HCT116 (cell line): ENCODE data around the gene BBS9. TPM values are rescaled to one million over a fixed set of nuclear protein-coding genes. Genes with fewer than 3 reads are reported as not detected.

Experiments
- ATAC-seq: fragments of 200-7000 bp; cut with Tn5 transposase; 2 replicates; pipeline ENCODE4 v1.9.1; 2020; ENCODE audit warnings: mild to moderate bottlenecking, moderate library complexity
- BruUV-seq: library from RNA; stranded (reverse); fragments of 400-500 nt; replicated peaks from 2 replicates; lab custom pipeline; 2021; lab: Mats Ljungman, UMichigan
- CTCF ChIA-PET: fragments of 300-600 bp; sonication (Branson Sonifier 250); formaldehyde crosslinking; loops from one replicate; lab custom pipeline; 2021; ENCODE audit warnings: antibody characterized with exemption; lab: Charles Lee
- POLR2A ChIA-PET: fragments of 300-600, 350-600 bp; sonication (Branson Sonifier 250); formaldehyde crosslinking; loops from one replicate; lab custom pipeline; 2021; ENCODE audit warnings: antibody characterized with exemption; lab: Charles Lee
- RAD21 ChIA-PET, 2 experiments: fragments of 300-600 bp; sonication (Branson Sonifier 250); formaldehyde crosslinking; loops; one replicate each; lab custom pipeline; 2023; ENCODE audit warnings: low total read pairs in 2 of 2; ENCODE audit not compliant: uncharacterized antibody in 2 of 2, unreplicated experiment in 2 of 2, low non-redundant PET in 1 of 2; lab: Charles Lee
- DNase-seq: peaks from one replicate; pipeline ENCODE4 v3.0.0-alpha.2; 2010; ENCODE audit warnings: low read depth, low spot score
- H2AFZ ChIP-seq: fragments of 200-600 bp; shearing (Covaris generic), sonication (generic); 2 replicates; pipeline ENCODE4 v1.6.1; 2017; ENCODE audit warnings: low read depth, mixed run types, mixed read lengths, antibody characterized with exemption, low read length; ENCODE audit not compliant: poor library complexity, severe bottlenecking
- H3K27ac ChIP-seq: 2 replicates; pipeline ENCODE4 v1.5.1; 2012; ENCODE audit warnings: low read depth, low read length
- H3K27me3 ChIP-seq: fragments of 200-600 bp; sonication (generic); 2 replicates; pipeline ENCODE4 v1.6.1; 2016; ENCODE audit warnings: mixed run types, low read length, mixed read lengths; ENCODE audit not compliant: insufficient read depth
- H3K36me3 ChIP-seq, 2 experiments: fragments of 200-500 bp in 1 of 2; fragments of 200-600 bp in 1 of 2; sonication (Bioruptor generic) in 1 of 2; sonication (generic) in 1 of 2; 2 replicates each; pipeline versions ENCODE4 v1.5.1 to v1.6.1; 2014 to 2016; ENCODE audit warnings: low read length in 2 of 2, inconsistent platforms in 1 of 2, mixed read lengths in 1 of 2, mixed run types in 1 of 2; ENCODE audit not compliant: insufficient read depth in 2 of 2, control insufficient read depth in 1 of 2
- H3K4me1 ChIP-seq, 2 experiments: fragments of 200-600 bp in 1 of 2; sonication (generic) in 1 of 2; 2 replicates each; pipeline versions ENCODE4 v1.5.1 to v1.6.1; 2012 to 2017; ENCODE audit warnings: low read length in 2 of 2, inconsistent platforms in 1 of 2, mild to moderate bottlenecking in 1 of 2, mixed read lengths in 1 of 2, mixed run types in 1 of 2, moderate library complexity in 1 of 2; ENCODE audit not compliant: insufficient read depth in 2 of 2, control insufficient read depth in 1 of 2
- H3K4me2 ChIP-seq: fragments of 200-600 bp; sonication (generic); 2 replicates; pipeline ENCODE4 v1.6.1; 2017; ENCODE audit warnings: mixed run types, low read length, mixed read lengths
- H3K4me3 ChIP-seq, 2 experiments: fragments of 200-600 bp in 1 of 2; sonication (generic) in 1 of 2; replicated peaks in 1 of 2; 2 replicates each; pipeline ENCODE4 v1.5.1; 2011 to 2016; ENCODE audit warnings: low read length in 2 of 2, control low read depth in 1 of 2, low read depth in 1 of 2, mild to moderate bottlenecking in 1 of 2, mixed read lengths in 1 of 2, mixed run types in 1 of 2
- H3K79me2 ChIP-seq: fragments of 200-600 bp; sonication (generic); 2 replicates; pipeline ENCODE4 v1.6.1; 2017; ENCODE audit warnings: mild to moderate bottlenecking, mixed run types, low read length, moderate library complexity, mixed read lengths; ENCODE audit not compliant: insufficient read depth
- H3K9ac ChIP-seq: fragments of 200-600 bp; sonication (generic); 2 replicates; pipeline ENCODE4 v1.6.1; 2016; ENCODE audit warnings: low read length, mixed read lengths
- H3K9me2 ChIP-seq: fragments of 200-600 bp; sonication (generic), shearing (Covaris generic); 2 replicates; pipeline ENCODE4 v1.6.1; 2017; ENCODE audit warnings: mixed run types, mild to moderate bottlenecking, moderate library complexity; ENCODE audit not compliant: insufficient read depth
- H3K9me3 ChIP-seq, 2 experiments: fragments of 200-500 bp in 1 of 2; fragments of 200-600 bp in 1 of 2; sonication (Bioruptor generic) in 1 of 2; sonication (generic) in 1 of 2; 2 replicates each; pipeline ENCODE4 v1.6.1; 2014 to 2017; ENCODE audit warnings: low read length in 2 of 2, mixed read lengths in 2 of 2, inconsistent platforms in 1 of 2, low read depth in 1 of 2, mild to moderate bottlenecking in 1 of 2, mixed run types in 1 of 2, moderate library complexity in 1 of 2; ENCODE audit not compliant: control insufficient read depth in 1 of 2, insufficient read depth in 1 of 2
- H4K20me1 ChIP-seq: fragments of 200-600 bp; sonication (generic), shearing (Covaris generic); 2 replicates; pipeline ENCODE4 v1.6.1; 2017; ENCODE audit warnings: mixed run types, mild to moderate bottlenecking, moderate library complexity; ENCODE audit not compliant: insufficient read depth
- ATF3 ChIP-seq: IDR thresholded peaks from 2 replicates; pipeline ENCODE4 v1.6.1; 2012
- CBX3 ChIP-seq: IDR thresholded peaks from 2 replicates; pipeline ENCODE4 v1.6.1; 2012; ENCODE audit warnings: low read depth
- CEBPB ChIP-seq: IDR thresholded peaks from 2 replicates; pipeline ENCODE4 v1.6.1; 2012; ENCODE audit warnings: low read depth
- CTCF ChIP-seq, 3 experiments: fragments of 200-600 bp in 1 of 3; sonication (generic) in 1 of 3; IDR thresholded peaks in 2 of 3; conservative IDR thresholded peaks in 1 of 3; 2 replicates each; pipeline ENCODE4 v1.5.1; 2012 to 2017; ENCODE audit warnings: low read depth in 2 of 3, low read length in 2 of 3, antibody characterized with exemption in 1 of 3, borderline replicate concordance in 1 of 3, control low read depth in 1 of 3, mild to moderate bottlenecking in 1 of 3, mixed read lengths in 1 of 3, mixed run types in 1 of 3, moderate library complexity in 1 of 3; ENCODE audit not compliant: insufficient read depth in 1 of 3
- EGR1 ChIP-seq: IDR thresholded peaks from 2 replicates; pipeline ENCODE4 v1.6.1; 2012; ENCODE audit warnings: low read depth
- ELF1 ChIP-seq: IDR thresholded peaks from 2 replicates; pipeline ENCODE4 v1.6.1; 2012; ENCODE audit warnings: low read depth, borderline replicate concordance
- EZH2 ChIP-seq: fragments of 200-600 bp; sonication (generic); IDR thresholded peaks from 2 replicates; pipeline ENCODE4 v1.6.1; 2017; ENCODE audit warnings: antibody characterized with exemption, mixed run types
- EZH2phosphoT487 ChIP-seq: fragments of 200-600 bp; IDR thresholded peaks from 2 replicates; pipeline ENCODE4 v1.6.1; 2018; ENCODE audit warnings: antibody characterized with exemption, borderline replicate concordance
- FOSL1 ChIP-seq: IDR thresholded peaks from 2 replicates; pipeline ENCODE4 v1.6.1; 2012; ENCODE audit warnings: low read depth
- POLR2A ChIP-seq: IDR thresholded peaks from 2 replicates; pipeline ENCODE4 v1.7.0; 2011; ENCODE audit warnings: borderline replicate concordance; ENCODE audit not compliant: insufficient read depth, insufficient read length; ENCODE audit errors: extremely low read depth
- POLR2AphosphoS5 ChIP-seq: IDR thresholded peaks from 2 replicates; pipeline ENCODE4 v1.6.1; 2011; ENCODE audit warnings: mild to moderate bottlenecking, low read depth, low read length, moderate library complexity
- RAD21 ChIP-seq: IDR thresholded peaks from 2 replicates; pipeline ENCODE4 v1.6.1; 2012; ENCODE audit warnings: low read depth, mild to moderate bottlenecking
- SIN3A ChIP-seq: IDR thresholded peaks from 2 replicates; pipeline ENCODE4 v1.6.1; 2012; ENCODE audit warnings: low read depth
- SP1 ChIP-seq: IDR thresholded peaks from 2 replicates; pipeline ENCODE4 v1.6.1; 2012; ENCODE audit warnings: low read depth
- TCF7L2 ChIP-seq: IDR thresholded peaks from 2 replicates; pipeline ENCODE4 v1.7.0; 2011; ENCODE audit warnings: borderline replicate concordance, inconsistent platforms; ENCODE audit not compliant: insufficient read depth, insufficient read length; ENCODE audit errors: extremely low read depth
- ZBTB33 ChIP-seq: IDR thresholded peaks from 2 replicates; pipeline ENCODE4 v1.6.1; 2011; ENCODE audit warnings: mild to moderate bottlenecking, low read length, moderate library complexity; ENCODE audit not compliant: insufficient replicate concordance; ENCODE audit errors: extremely low read depth
- ZFX ChIP-seq: fragments of 450-650 bp; IDR thresholded peaks from 2 replicates; pipeline ENCODE4 v1.6.1; 2017
- intact Hi-C: fragments of 100-400 bp; cut with micrococcal nuclease; formaldehyde crosslinking; loops from 2 replicates; pipeline ENCODE4 v1.10.0; 2022
- total RNA-seq: library from RNA; stranded (reverse); gene quantifications from one replicate; pipeline ENCODE4 v1.2.1, GENCODE V29; 2021; ENCODE audit not compliant: unreplicated experiment

The BBS9 gene
- total RNA-seq, 1 experiment from 2014 or later: 7.1 TPM

GRCh38 chr7:33261585-33261984, 132.2 kb downstream of the BBS9 start (continued):
- TF ChIP-seq CTCF (IDR thresholded peaks at IDR 0.05 in 2 of 3, conservative IDR thresholded peaks at IDR 0.05 in 1 of 3; ENCODE audit: borderline replicate concordance in 1 of 3, insufficient read depth in 1 of 3, low read depth in 2 of 3, low read length in 2 of 3) (no peak), ATF3 (no peak)
- TF ChIP-seq, all 23 proteins: peak for 0

GRCh38 chr7:33262476-33262875, 133.1 kb downstream of the BBS9 start:
- POLR2A ChIA-PET: no interaction called here
- H3K79me2 ChIP-seq: no peaks in the 10 kb centered on the region
- TF ChIP-seq SP1 (no peak), RAD21 (no peak), POLR2AphosphoS5 (no peak), CTCF (IDR thresholded peaks at IDR 0.05 in 2 of 3, conservative IDR thresholded peaks at IDR 0.05 in 1 of 3; ENCODE audit: borderline replicate concordance in 1 of 3, insufficient read depth in 1 of 3, low read depth in 2 of 3, low read length in 2 of 3) (no peak), EZH2 (no peak), SIN3A (no peak), ZBTB33 (no peak), CEBPB (no peak), CBX3 (no peak), EGR1 (no peak), ZFX (no peak), FOSL1 (no peak), TCF7L2 (no peak), ATF3 (no peak), ELF1 (no peak), POLR2A (no peak), EZH2phosphoT487 (no peak)
- TF ChIP-seq, all 23 proteins: peak for 0
- Histone ChIP-seq H4K20me1 (no peaks in the 10 kb centered on the region), H3K9me2 (no peaks in the 10 kb centered on the region), H2AFZ (no peak overlapping the region), H3K4me2 (no peak overlapping the region), H3K27me3 (no peaks in the 10 kb centered on the region), H3K36me3 (no peaks in the 10 kb centered on the region), H3K4me1 (no peaks in the 10 kb centered on the region), H3K27ac (no peak overlapping the region), H3K9ac (no peak overlapping the region), H3K9me3 (no peaks in the 10 kb centered on the region), H3K4me3 (no peak overlapping the region)
- intact Hi-C loops: no loop called here
- ChIA-PET CTCF (no interaction called here), RAD21 (no interaction called here)
- BruUV-seq: no TSS peak
- ATAC-seq: no peak
- DNase-seq: no peak
